ENCODE measurements around the gene RPS5.
"Not testable (repeated sequence)": the region's sequence is repeated elsewhere in the genome, so short reads cannot be mapped to it uniquely, and the experiment has no call there.

Gene RPS5

GRCh38 chr19:58386576-58387337 is at the start of gene RPS5:
TSS of gene RPS5 (plus strand) at chr19:58387269. CDS start at chr19:58388138, 869 bp downstream.
- peak; percentile 91 to 92 (median 92) for DNase-seq

DNA sequence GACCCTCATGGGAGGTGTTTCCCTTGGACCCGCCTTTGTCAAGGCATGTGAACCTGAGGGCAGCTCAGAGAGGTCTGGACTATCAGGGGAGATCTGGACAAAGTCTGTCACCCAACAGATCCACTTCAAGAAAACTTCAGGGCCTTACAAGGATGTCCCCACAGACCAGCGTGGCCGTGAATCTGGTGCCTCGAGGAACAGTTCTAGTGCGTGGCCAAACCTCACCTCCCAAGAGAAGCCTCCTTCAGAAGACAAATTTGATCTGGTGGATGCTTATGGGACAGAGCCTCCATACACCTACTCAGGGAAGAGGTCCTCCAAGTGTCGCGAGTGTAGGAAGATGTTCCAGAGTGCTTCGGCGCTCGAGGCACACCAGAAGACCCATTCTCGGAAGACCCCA is 48.7 kb upstream of the RPS5 start:
- DNase-seq, result no peak

GRCh38 chr19:58338825-58339558 is 48.1 kb upstream of the RPS5 start:
- no peak for DNase-seq

DNA sequence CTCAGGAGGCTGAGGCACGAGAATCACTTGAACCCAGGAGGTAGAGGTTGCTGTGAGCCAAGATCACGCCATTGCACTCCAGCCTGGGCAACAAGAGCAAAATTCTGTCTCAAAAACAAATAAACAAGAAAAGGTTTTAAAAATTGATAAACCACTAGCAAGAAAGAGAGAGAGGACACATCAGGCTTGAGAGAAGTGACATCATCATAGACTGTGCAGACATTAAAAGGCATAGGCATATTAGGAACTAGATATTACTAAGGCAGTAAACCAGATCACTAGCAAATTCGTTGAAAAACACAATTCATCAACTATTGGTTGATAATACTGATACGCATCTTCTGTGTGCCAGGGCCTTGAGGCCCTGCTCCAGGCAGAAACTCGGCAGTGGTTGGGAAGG is 41.5 kb upstream of the RPS5 start:
- no peak for DNase-seq

DNA sequence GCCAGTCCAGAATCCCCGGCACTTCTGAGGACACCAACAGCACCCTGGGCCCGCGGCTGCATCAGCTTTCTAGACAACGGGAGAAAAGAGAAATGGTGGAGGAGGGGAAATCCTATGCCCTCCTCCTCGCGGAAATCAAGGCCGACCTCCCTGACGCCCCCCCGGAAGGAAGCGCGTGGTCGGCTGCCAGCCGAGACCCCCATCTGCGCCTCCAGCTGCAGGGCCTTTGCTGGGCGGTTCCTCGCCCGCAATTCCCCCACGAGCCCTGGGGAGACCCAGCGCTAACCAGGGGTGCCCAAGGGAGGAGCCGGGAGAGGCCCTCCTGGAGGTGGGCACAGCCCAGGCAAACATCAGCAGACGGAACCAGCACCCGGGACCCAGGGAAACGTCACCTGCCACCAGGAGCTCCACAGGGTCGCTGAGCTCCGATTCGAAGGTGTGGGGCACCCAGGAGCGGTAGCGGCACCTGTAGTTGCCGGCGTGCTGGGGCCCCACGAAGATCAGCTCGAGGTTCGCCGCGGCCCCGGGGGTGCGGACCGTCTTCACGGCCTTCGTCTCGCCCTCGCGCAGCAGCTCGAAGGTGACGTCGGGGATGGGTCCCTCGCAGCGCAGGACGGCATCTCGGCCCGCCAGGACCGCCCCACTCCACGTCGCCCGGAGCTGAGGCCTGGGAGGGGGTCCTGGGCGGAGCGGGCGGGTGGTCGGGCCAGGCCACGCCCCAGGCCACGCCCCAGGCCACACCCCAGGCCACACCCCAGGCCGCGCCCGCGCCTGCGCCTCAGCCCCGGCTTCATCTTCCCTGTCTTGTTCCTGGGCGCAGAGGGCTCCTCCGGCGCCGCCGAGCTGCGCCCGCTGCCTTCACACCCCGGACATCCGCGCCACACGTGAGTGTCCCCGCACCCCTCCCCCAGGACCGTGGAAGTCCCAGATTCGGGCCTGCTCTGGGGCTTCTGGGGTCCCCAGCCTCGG is 39.8 kb upstream of the RPS5 start:
- DNase-seq, result peak in 3 of 4 experiments; percentile 38 to 60 (median 43)

DNA sequence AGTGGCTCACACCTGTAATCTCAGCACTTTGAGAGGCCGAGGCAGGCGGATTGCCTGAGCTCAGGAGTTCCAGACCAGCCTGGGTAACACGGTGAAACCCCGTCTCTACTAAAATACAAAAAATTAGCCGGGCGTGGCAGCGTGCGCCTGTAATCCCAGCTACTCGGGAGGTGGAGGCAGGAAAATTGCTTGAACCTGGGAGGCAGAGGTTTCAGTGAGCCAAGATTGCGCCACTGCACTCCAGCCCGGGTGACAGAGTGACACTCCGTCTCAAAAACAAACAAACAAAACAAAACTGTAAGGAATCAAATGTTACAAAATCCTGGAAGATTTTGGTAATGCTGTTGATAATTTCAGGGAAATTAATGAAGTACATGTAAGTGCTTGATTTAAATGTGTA is 39.0 kb upstream of the RPS5 start:
- not testable (repeated sequence) for DNase-seq

- no peak for DNase-seq
Measured at GRCh38 chr19:58349590-58349989, 37.5 kb upstream of the RPS5 start.

DNA sequence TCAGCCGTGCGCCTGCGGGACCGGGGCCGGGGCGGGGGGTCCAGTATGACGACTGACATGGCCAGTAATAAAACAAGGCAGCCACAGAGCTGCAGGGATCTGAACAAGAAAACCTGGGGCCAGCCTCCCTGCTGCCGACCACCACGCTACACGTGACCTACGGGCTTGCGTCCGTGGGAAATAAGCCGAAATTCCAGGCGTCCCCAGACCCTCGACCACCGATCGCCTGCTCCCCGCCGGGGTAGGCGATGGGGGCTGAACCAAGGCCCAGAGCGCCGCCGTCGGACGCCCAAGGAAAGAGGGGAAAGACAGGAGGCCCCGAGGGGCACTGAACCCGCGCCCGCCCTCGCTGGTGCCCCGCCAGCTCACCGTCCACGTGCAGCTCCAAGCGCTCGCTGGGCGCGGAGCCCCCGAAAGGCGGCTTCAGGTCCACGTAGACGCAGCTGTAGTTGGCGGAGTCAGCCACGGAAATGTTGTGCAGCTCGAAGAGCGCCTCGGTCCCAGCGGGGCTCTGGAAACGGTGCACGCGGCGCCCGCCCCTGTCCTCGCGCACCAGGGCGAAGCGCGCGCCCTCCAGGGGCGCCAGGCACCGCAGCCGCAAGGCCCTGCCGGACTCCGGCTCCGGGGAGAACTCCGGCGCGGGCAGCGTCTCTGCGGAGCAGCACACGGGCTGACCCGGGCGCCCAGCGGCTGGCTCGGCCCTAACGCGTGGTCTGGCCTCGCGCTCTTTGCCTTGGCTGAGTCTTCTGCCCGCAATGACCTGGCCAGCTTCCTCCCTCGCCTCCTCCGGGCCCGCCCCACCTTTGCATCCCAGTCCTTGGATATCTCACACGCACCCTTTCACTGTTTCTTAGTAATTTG is 36.8 kb upstream of the RPS5 start:
- no peak for DNase-seq

GRCh38 chr19:58350871-58351557 is 36.1 kb upstream of the RPS5 start:
- no peak for DNase-seq

- DNase-seq, result no peak
Measured at GRCh38 chr19:58351558-58351878, 35.6 kb upstream of the RPS5 start.

GRCh38 chr19:58351990-58352755 is 34.9 kb upstream of the RPS5 start:
- DNase-seq, result no peak

DNA sequence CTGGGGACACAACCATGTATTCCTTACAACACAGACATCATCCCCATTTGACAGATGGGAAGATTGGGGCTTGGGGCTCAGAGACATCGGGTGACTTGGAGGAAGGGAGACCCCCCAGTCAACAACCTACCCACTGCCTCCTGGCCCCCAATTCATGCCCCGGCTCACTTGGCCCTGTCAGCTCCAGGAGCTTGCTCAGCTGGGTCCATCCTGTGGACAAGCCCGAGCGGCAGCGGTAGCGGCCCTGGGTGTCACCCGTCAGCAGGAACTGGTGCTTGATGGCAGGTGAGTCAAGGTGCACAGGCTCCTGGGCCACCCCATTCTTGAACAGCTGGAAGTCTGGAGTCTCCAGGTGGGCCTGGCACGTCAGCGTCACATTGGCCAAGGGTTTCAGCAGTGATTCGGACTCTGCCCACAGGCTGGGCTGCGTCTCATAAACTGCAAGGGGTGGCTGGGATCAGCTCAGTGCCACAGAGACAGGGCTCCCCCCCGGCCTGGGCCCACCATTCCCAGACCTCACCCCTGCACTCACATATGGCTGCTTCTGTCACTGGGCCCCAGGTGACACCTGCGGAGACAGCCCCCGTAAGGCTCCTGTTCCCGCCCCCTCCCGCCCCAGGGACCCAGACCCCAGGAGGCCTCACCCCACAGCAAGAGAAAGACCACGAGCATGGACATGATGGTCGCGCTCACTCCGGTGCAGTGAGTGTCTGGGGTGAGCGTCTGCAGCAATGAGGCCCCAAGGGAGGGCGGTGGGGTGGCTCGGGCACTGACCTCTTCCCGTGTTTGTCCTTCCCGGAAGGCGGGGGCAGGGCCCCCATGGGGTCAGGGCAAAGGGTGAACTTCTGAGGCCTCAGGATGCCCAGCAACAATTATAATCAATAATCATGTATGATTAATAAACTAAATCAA is 34.1 kb upstream of the RPS5 start, which contains the start of gene A1BG:
Gene A1BG, minus strand, starts transcription at position 733 of the 912 bp plus-strand sequence. Its CDS starts 55 bp downstream, at position 678.
- no peak for DNase-seq

DNA sequence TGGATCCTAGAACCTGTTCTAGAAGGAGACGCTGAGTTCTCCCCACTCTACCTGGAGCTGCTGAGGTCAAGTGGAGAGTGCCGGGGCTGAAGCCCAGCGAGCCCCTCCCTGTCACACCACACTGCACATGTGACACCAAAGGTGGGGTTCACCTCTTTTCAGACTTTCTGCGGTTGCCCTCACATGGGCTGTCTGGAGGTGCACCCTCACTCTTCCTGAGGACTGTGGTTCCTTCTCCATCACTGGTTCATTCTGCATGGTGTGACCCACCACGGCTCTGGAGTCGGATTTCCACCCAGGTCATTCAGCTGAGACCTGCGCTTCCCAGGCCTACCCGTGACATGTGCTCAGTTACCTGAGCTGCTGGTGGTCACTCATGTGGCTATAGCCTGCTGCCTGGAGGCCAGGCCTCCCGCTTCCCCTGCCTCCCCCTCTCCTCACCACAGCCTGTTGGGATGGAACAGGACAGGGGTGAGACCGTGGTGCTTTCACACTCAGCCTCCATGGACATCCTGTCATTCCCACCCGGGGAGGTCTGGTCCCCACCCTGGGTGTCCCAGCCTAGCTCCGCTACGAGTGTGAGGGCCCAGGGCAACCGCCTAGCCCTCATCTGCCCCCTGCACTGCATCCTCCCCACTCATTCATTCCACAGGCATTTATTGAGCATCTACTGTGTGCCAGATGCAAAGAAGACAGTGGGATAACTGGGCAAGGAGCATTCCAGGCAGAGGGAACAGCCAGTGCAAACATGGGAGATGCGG is 33.2 kb upstream of the RPS5 start:
- no peak for DNase-seq

GRCh38 chr19:58354478-58355030 is 32.5 kb upstream of the RPS5 start:
- no peak for DNase-seq

- no peak for DNase-seq
Measured at GRCh38 chr19:58355215-58355796, 31.8 kb upstream of the RPS5 start.

- DNase-seq, result peak in 2 of 4 experiments; percentile 22 to 37
Measured at GRCh38 chr19:58355908-58356765, 30.9 kb upstream of the RPS5 start.
